ENCODE data around the gene MMAA.
"Not testable (repeated sequence)": the region's sequence is repeated elsewhere in the genome, so short reads cannot be mapped to it uniquely, and the experiment has no call there.

Gene MMAA

GRCh38 chr4:145639186-145639698, 20.1 kb downstream of the MMAA start:
- Histone ChIP-seq H3K4me3 (ENCODE audit: low read length) (no peak overlapping the region), H3K9me3 (ENCODE audit: control insufficient read depth, insufficient read depth, low read length) (no peaks in the 10 kb centered on the region), H3K79me2 (ENCODE audit: control insufficient read depth, low read length) (no peaks in the 10 kb centered on the region), H3F3A (ENCODE audit: control insufficient read depth, insufficient read depth) (no peaks in the 10 kb centered on the region), H3K4me2 (ENCODE audit: low read length) (no peak overlapping the region), H3K27me3 (ENCODE audit: control insufficient read depth, low read length) (no peaks in the 10 kb centered on the region), H3K36me3 (ENCODE audit: control insufficient read depth, low read length) (0 out of 2 replicates have a peak, but pooled peaks cover 2% of the 10 kb centered on the region), H4K20me1 (ENCODE audit: control insufficient read depth, insufficient read depth, low read depth, low read length) (no peaks in the 10 kb centered on the region), H3K27ac (ENCODE audit: low read depth, low read length) (no peak overlapping the region), H3K9me2 (replicated peaks; ENCODE audit: control insufficient read depth, low read length) (no peaks in the 10 kb centered on the region), H3K4me1 (ENCODE audit: control insufficient read depth, low read length) (peaks cover 8% of the 10 kb centered on the region)
- TF ChIP-seq CTCF (IDR thresholded peaks at IDR 0.05; ENCODE audit: low read depth, low read length, poor library complexity, severe bottlenecking) (no peak), EZH2phosphoT487 (IDR thresholded peaks at IDR 0.05; ENCODE audit: borderline replicate concordance, low read length) (no peak)

GRCh38 chr4:145640236-145640635, 21.1 kb downstream of the MMAA start:
- H3F3A ChIP-seq (ENCODE audit: control insufficient read depth, insufficient read depth); H3K4me1 ChIP-seq (ENCODE audit: control insufficient read depth, low read length); H3K4me3 ChIP-seq (ENCODE audit: low read length): not testable (repeated sequence)

GRCh38 chr4:145643295-145643694, 24.1 kb downstream of the MMAA start:
- peaks cover 8% of the 10 kb centered on the region for H3K4me1 ChIP-seq (ENCODE audit: control insufficient read depth, low read length)
- H3K27ac ChIP-seq (ENCODE audit: low read depth, low read length), result no peak overlapping the region
- H4K20me1 ChIP-seq (ENCODE audit: control insufficient read depth, insufficient read depth, low read depth, low read length), result no peaks in the 10 kb centered on the region
- H3K4me3 ChIP-seq (ENCODE audit: low read length), result no peak overlapping the region
- no peak overlapping the region for H3K4me2 ChIP-seq (ENCODE audit: low read length)
- no peaks in the 10 kb centered on the region for H3K9me2 ChIP-seq (replicated peaks; ENCODE audit: control insufficient read depth, low read length)
- H3K27me3 ChIP-seq (ENCODE audit: control insufficient read depth, low read length), result no peaks in the 10 kb centered on the region
- no peaks in the 10 kb centered on the region for H3F3A ChIP-seq (ENCODE audit: control insufficient read depth, insufficient read depth)
- H3K79me2 ChIP-seq (ENCODE audit: control insufficient read depth, low read length), result no peaks in the 10 kb centered on the region
- H3K36me3 ChIP-seq (ENCODE audit: control insufficient read depth, low read length), result 0 out of 2 replicates have a peak, but pooled peaks cover 2% of the 10 kb centered on the region
- TF ChIP-seq CTCF (IDR thresholded peaks at IDR 0.05; ENCODE audit: low read depth, low read length, poor library complexity, severe bottlenecking) (no peak), EZH2phosphoT487 (IDR thresholded peaks at IDR 0.05; ENCODE audit: borderline replicate concordance, low read length) (no peak)
- no peaks in the 10 kb centered on the region for H3K9me3 ChIP-seq (ENCODE audit: control insufficient read depth, insufficient read depth, low read length)

More at GRCh38 chr4:145640236-145640635, 21.1 kb downstream of the MMAA start:
- H3K79me2 ChIP-seq (ENCODE audit: control insufficient read depth, low read length); H3K9me3 ChIP-seq (ENCODE audit: control insufficient read depth, insufficient read depth, low read length); H3K9me2 ChIP-seq (replicated peaks; ENCODE audit: control insufficient read depth, low read length); H3K4me2 ChIP-seq (ENCODE audit: low read length); H3K36me3 ChIP-seq (ENCODE audit: control insufficient read depth, low read length); H3K27me3 ChIP-seq (ENCODE audit: control insufficient read depth, low read length); H4K20me1 ChIP-seq (ENCODE audit: control insufficient read depth, insufficient read depth, low read depth, low read length); H3K27ac ChIP-seq (ENCODE audit: low read depth, low read length): not testable (repeated sequence)

GRCh38 chr4:145644699-145645098, 25.5 kb downstream of the MMAA start:
- no peaks in the 10 kb centered on the region for H3K9me2 ChIP-seq (replicated peaks; ENCODE audit: control insufficient read depth, low read length)
- no peak overlapping the region for H3K4me3 ChIP-seq (ENCODE audit: low read length)
- H3K27ac ChIP-seq (ENCODE audit: low read depth, low read length), result no peak overlapping the region
- no peaks in the 10 kb centered on the region for H3K9me3 ChIP-seq (ENCODE audit: control insufficient read depth, insufficient read depth, low read length)
- no peaks in the 10 kb centered on the region for H3F3A ChIP-seq (ENCODE audit: control insufficient read depth, insufficient read depth)
- no peaks in the 10 kb centered on the region for H3K36me3 ChIP-seq (ENCODE audit: control insufficient read depth, low read length)
- H3K27me3 ChIP-seq (ENCODE audit: control insufficient read depth, low read length), result no peaks in the 10 kb centered on the region
- H3K79me2 ChIP-seq (ENCODE audit: control insufficient read depth, low read length), result no peaks in the 10 kb centered on the region
- TF ChIP-seq CTCF (IDR thresholded peaks at IDR 0.05; ENCODE audit: low read depth, low read length, poor library complexity, severe bottlenecking) (no peak), EZH2phosphoT487 (IDR thresholded peaks at IDR 0.05; ENCODE audit: borderline replicate concordance, low read length) (no peak)
- H4K20me1 ChIP-seq (ENCODE audit: control insufficient read depth, insufficient read depth, low read depth, low read length), result no peaks in the 10 kb centered on the region
- peaks cover 8% of the 10 kb centered on the region for H3K4me1 ChIP-seq (ENCODE audit: control insufficient read depth, low read length)
- H3K4me2 ChIP-seq (ENCODE audit: low read length), result no peak overlapping the region

Data from DOHH2 (cell line).